Nephron (organoid): ENCODE measurements around the gene SOD2.
"Not testable (repeated sequence)": the region's sequence is repeated elsewhere in the genome, so short reads cannot be mapped to it uniquely, and the experiment has no call there.

Experiments used
- H3K27ac Mint-ChIP-seq, 3 experiments: 2 replicates each; pipeline ENCODE4 v1.8.0; 2020; ENCODE audit warnings: mixed read lengths in 3 of 3, mild to moderate bottlenecking in 2 of 3, moderate library complexity in 1 of 3
- H3K27me3 Mint-ChIP-seq: 2 replicates; pipeline ENCODE4 v1.8.0; 2021; ENCODE audit warnings: low read depth, mild to moderate bottlenecking, moderate library complexity, mixed read lengths
- H3K36me3 Mint-ChIP-seq: 2 replicates; pipeline ENCODE4 v1.8.0; 2020; ENCODE audit warnings: low read depth, mixed read lengths
- H3K4me1 Mint-ChIP-seq: 2 replicates; pipeline ENCODE4 v1.8.0; 2020; ENCODE audit warnings: mixed read lengths
- H3K4me3 Mint-ChIP-seq, 3 experiments: 2 replicates each; pipeline ENCODE4 v1.8.0; 2020; ENCODE audit warnings: mild to moderate bottlenecking in 3 of 3, mixed read lengths in 3 of 3, moderate library complexity in 2 of 3
- H3K9me3 Mint-ChIP-seq: 2 replicates; pipeline ENCODE4 v1.8.0; 2020; ENCODE audit warnings: mixed read lengths
- TF ChIP-seq, protein P1 (sequence below), 3 experiments: fragments of 200-600 bp; sonication (generic); IDR thresholded peaks; one replicate each; pipeline ENCODE4 v1.5.0; 2021; ENCODE audit warnings: antibody characterized with exemption in 3 of 3; ENCODE audit not compliant: unreplicated experiment in 3 of 3

SOD2 gene

DNA sequence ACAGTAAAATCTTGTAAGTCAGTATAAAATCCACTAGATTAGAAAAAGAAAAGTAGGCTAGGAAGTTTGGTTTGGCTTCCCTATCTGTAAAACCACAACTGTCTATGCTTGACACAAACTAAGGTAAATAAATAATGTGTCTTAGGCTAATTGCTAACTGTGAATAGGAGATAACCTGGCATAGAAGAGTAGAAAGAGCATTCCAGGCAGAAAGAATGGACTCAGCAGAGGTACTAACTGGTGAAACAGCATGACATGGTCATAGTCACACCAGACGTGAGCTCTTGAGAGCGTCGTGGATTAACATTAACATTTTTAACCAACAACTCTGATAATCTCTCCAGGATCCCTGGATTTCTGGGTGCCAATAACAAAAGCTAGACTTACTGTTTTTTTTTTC, 25.6 kb upstream of the SOD2 start:
- Mint-ChIP-seq H3K36me3 (peaks cover 20% of the 10 kb centered on the region), H3K4me3 (no peak overlapping the region), H3K4me1 (no peaks in the 10 kb centered on the region), H3K27ac (no peak overlapping the region), H3K9me3 (no peaks in the 10 kb centered on the region), H3K27me3 (no peaks in the 10 kb centered on the region)
- TF ChIP-seq, protein P1, sequence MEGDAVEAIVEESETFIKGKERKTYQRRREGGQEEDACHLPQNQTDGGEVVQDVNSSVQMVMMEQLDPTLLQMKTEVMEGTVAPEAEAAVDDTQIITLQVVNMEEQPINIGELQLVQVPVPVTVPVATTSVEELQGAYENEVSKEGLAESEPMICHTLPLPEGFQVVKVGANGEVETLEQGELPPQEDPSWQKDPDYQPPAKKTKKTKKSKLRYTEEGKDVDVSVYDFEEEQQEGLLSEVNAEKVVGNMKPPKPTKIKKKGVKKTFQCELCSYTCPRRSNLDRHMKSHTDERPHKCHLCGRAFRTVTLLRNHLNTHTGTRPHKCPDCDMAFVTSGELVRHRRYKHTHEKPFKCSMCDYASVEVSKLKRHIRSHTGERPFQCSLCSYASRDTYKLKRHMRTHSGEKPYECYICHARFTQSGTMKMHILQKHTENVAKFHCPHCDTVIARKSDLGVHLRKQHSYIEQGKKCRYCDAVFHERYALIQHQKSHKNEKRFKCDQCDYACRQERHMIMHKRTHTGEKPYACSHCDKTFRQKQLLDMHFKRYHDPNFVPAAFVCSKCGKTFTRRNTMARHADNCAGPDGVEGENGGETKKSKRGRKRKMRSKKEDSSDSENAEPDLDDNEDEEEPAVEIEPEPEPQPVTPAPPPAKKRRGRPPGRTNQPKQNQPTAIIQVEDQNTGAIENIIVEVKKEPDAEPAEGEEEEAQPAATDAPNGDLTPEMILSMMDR (IDR thresholded peaks at IDR 0.05; ENCODE audit: unreplicated experiment in 3 of 3) = no peak

DNA sequence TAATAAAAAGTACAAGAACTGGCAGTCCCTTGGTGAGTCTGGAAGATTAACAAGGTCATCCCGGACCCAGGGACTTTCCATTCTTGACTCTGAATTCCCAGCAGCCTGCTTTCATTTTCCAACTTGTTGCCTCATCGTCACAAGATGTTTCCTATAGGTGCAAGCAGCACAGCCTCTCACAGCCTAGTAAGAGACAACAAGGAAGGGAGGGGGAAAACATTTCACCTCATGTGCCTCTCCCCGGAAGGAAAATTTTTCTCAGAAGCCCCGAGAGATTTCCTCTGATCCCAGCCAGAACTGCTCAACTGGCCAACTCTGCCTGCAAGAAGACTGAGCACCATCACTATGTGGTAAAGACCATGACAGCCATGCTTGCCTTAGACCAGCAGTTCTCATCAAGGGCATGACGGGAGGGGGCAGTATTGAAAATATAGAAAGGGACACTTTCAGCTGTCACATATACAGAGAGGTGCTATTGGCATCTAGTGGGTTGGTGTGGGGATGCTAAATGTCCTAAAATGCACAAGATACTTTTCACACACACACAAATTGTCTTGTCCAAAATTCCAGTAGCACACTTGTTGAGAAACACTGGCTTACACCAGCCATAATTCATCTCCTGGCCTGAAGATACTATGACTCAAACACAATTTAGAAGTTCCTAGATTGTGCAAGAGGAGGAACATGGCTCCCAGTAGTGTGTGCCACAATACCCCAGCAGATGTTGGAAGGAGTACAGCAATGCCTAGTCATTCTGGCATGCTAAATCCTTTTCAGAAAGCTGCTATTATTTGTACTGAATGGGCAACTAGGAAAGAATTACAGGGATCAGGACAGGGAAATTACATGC, 23.4 kb upstream of the SOD2 start:
- Mint-ChIP-seq H3K4me1 (no peaks in the 10 kb centered on the region), H3K27me3 (no peaks in the 10 kb centered on the region), H3K36me3 (peaks cover 5% of the 10 kb centered on the region), H3K27ac (no peak overlapping the region), H3K9me3 (no peaks in the 10 kb centered on the region), H3K4me3 (no peak overlapping the region)
- TF ChIP-seq, protein P1 (IDR thresholded peaks at IDR 0.05; ENCODE audit: unreplicated experiment in 3 of 3) = no peak

DNA sequence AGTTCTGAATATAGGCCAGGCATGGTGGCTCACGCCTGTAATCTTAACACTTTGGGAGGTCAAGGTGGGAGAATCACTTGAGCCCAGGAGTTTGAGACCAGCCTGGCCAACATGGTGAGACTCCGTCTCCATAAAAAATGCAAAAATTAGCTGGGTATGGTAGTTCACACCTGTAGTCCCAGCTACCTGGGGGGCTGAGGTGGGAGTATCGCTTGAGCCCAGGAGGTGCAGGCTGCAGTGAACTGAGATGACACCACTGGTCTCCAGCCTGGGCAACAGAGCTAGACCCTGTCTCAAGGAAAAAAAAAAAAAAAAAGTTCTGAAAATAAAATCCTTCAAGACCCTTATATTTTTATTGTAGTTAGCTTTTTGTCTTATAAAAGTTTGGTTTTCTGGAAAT, 22.6 kb upstream of the SOD2 start:
- no peaks in the 10 kb centered on the region for H3K9me3 Mint-ChIP-seq

GRCh38 chr6:159715166-159715565, 22.1 kb upstream of the SOD2 start:
- Mint-ChIP-seq H3K27me3 (no peaks in the 10 kb centered on the region), H3K27ac (no peak overlapping the region), H3K4me1 (no peaks in the 10 kb centered on the region), H3K9me3 (no peaks in the 10 kb centered on the region), H3K36me3 (peaks cover 5% of the 10 kb centered on the region), H3K4me3 (no peak overlapping the region)
- TF ChIP-seq, protein P1 (IDR thresholded peaks at IDR 0.05; ENCODE audit: unreplicated experiment in 3 of 3) = no peak

More for the DNA sequence above, 22.6 kb upstream of the SOD2 start:
- H3K36me3 Mint-ChIP-seq = peaks cover 5% of the 10 kb centered on the region
- no peaks in the 10 kb centered on the region for H3K4me1 Mint-ChIP-seq
- no peak overlapping the region for H3K4me3 Mint-ChIP-seq
- H3K27ac Mint-ChIP-seq = no peak overlapping the region
- no peaks in the 10 kb centered on the region for H3K27me3 Mint-ChIP-seq
- TF ChIP-seq, protein P1 (IDR thresholded peaks at IDR 0.05; ENCODE audit: unreplicated experiment in 3 of 3) = no peak

DNA sequence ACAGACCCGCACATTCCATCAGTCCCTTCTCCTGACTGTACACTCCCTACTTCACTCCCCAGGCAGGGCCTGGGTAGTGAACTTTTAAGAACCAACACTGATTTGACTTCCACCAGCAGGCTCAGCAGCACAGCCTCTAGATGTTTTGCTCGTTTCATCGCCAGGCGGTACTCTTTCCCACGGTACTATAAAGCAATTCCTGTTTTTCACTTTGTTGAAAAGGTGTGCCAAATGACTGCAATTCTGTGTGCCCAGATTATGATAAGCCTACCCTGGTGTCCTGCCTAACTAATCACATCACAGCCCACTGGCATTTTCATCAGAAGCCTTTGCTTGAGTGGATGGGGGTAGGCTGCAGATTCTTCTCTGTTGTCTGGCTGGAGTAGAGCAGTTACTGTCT, 21.4 kb upstream of the SOD2 start:
- Mint-ChIP-seq H3K4me3 (no peak overlapping the region), H3K4me1 (no peaks in the 10 kb centered on the region), H3K27ac (no peak overlapping the region), H3K9me3 (peaks cover 5% of the 10 kb centered on the region), H3K27me3 (no peaks in the 10 kb centered on the region), H3K36me3 (peaks cover 7% of the 10 kb centered on the region)
- TF ChIP-seq, protein P1 (IDR thresholded peaks at IDR 0.05; ENCODE audit: unreplicated experiment in 3 of 3) = no peak

DNA sequence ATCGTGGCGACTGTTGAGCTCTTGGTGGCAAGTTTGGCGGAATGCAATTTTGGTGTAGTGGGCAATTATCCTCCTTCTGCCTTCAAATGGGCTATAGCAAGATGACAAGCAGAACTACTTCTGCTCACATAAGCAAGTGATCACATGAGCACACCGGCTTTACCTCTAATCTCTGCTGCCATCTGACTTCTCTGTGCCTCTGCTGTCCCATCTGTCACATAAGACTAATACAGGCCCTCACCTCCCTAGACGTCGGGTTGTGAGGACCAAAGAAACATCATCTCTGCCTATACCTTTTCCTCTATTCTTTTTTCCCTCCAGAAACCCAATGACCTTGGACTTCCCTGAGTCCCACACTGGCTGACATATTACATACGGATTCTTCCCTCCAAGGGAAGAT, 20.9 kb upstream of the SOD2 start:
- H3K27me3 Mint-ChIP-seq = no peaks in the 10 kb centered on the region
- no peak overlapping the region for H3K4me3 Mint-ChIP-seq
- H3K9me3 Mint-ChIP-seq = peaks cover 7% of the 10 kb centered on the region
- no peaks in the 10 kb centered on the region for H3K4me1 Mint-ChIP-seq
- TF ChIP-seq, protein P1 (IDR thresholded peaks at IDR 0.05; ENCODE audit: unreplicated experiment in 3 of 3) = no peak
- H3K36me3 Mint-ChIP-seq = peaks cover 10% of the 10 kb centered on the region
- H3K27ac Mint-ChIP-seq = no peak overlapping the region

DNA sequence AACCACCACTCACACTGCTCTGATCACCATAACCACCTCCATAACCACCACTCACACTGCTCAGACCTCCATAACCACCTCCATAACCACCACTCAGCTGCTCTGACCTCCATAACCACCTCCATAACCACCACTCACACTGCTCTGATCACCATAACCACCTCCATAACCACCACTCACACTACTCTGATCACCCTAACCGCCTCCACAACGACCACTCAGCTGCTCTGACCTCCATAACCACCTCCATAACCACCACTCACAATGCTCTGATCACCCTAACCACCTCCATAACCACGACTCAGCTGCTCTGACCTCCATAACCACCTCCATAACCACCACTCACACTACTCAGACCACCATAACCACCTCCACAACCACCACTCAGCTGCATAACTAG, 19.3 kb upstream of the SOD2 start:
- not testable (repeated sequence) for H3K4me3 Mint-ChIP-seq, H3K27ac Mint-ChIP-seq, H3K27me3 Mint-ChIP-seq, H3K4me1 Mint-ChIP-seq
- Mint-ChIP-seq H3K9me3 (peaks cover 16% of the 10 kb centered on the region), H3K36me3 (peaks cover 11% of the 10 kb centered on the region)

- H3K4me1 Mint-ChIP-seq, H3K27ac Mint-ChIP-seq, H3K4me3 Mint-ChIP-seq, H3K27me3 Mint-ChIP-seq: not testable (repeated sequence)
- H3K9me3 Mint-ChIP-seq = peaks cover 26% of the 10 kb centered on the region
- peaks cover 19% of the 10 kb centered on the region for H3K36me3 Mint-ChIP-seq
These were observed 17.6 kb upstream of the SOD2 start for GRCh38 chr6:159710603-159711002.
